ENCODE results near the gene OR2F2.

The OR2F2 gene, protein sequence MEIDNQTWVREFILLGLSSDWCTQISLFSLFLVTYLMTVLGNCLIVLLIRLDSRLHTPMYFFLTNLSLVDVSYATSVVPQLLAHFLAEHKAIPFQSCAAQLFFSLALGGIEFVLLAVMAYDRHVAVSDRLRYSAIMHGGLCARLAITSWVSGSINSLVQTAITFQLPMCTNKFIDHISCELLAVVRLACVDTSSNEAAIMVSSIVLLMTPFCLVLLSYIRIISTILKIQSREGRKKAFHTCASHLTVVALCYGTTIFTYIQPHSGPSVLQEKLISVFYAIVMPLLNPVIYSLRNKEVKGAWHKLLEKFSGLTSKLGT

DNA sequence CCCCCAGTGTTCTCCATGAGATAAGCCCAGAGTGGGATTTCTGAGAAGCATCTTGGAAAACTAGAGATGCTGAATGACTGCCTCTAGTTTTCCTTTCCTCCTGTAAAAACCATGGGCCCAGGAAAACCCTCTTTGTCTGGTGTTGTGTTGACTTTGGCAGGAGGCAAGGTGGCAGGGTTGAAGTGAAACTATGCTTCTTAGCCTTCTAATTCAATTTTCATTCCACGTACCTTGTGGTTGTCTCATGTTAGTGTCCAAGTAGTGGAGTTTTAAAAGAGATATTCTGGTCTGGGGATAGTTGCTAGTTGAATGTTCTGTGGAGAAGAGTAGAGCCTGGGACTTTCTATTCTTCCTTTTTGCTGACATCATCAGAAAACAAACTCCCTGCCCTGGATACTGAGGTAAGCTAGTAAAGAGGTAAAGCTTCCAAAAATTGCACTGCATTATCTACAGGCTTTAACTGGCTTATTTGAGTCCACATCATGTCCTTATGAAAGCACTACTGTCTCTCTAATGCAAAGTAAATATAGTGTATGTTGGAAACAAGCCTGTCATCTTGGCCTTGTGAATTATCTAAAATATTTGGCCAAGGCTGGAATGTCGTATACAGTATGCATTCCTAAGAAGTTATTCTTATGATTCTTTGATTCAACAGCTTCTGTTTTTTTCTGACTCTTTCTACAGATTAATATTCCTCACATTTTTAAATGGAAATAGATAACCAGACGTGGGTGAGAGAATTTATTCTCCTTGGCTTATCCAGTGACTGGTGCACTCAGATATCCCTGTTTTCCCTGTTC, at the start of gene OR2F2:
Gene OR2F2, plus strand, starts transcription at position 708 of the 800 bp plus-strand sequence. Its CDS starts 0 bp downstream, at position 708.
- no peaks in the 10 kb centered on the region for H3K79me2 ChIP-seq (ENCODE audit: low read length)
- TF ChIP-seq CTCF (IDR thresholded peaks at IDR 0.05; ENCODE audit: low read depth, low read length) (no peak), EZH2phosphoT487 (IDR thresholded peaks at IDR 0.05; ENCODE audit: low read depth) (no peak)
- H3K4me3 ChIP-seq (ENCODE audit: low read length): no peak within 1 kb of the TSS
- no peaks in the 10 kb centered on the region for H3K4me1 ChIP-seq (ENCODE audit: low read length)
- no peak within 1 kb of the TSS for H3K27ac ChIP-seq (ENCODE audit: low read length)
- no peaks in the 10 kb centered on the region for H3K9me3 ChIP-seq (ENCODE audit: insufficient read depth, low read length)
- H3K27me3 ChIP-seq (ENCODE audit: low read depth, low read length): no peaks in the 10 kb centered on the region
- no peak within 1 kb of the TSS for H3K9ac ChIP-seq (ENCODE audit: low read length)
- no peaks in the 10 kb centered on the region for H3K36me3 ChIP-seq (replicated peaks; ENCODE audit: low read depth, low read length)
- H2AFZ ChIP-seq (ENCODE audit: low read depth, low read length): no peak within 1 kb of the TSS
- H4K20me1 ChIP-seq (ENCODE audit: insufficient read depth, low read length): no peaks in the 10 kb centered on the region
- H3K4me2 ChIP-seq (ENCODE audit: low read length): no peak within 1 kb of the TSS

GRCh38 chr7:143885951-143886350, 49.1 kb upstream of the OR2F2 start:
- Histone ChIP-seq H2AFZ (ENCODE audit: low read depth, low read length) (no peak overlapping the region), H3K9ac (ENCODE audit: low read length) (peak overlapping the region; percentile 3; the same call in 1 of the 2 replicates), H3K79me2 (ENCODE audit: low read length) (peaks cover 2% of the 10 kb centered on the region; the same call in 1 of the 2 replicates), H3K36me3 (replicated peaks; ENCODE audit: low read depth, low read length) (peaks cover 17% of the 10 kb centered on the region), H3K27me3 (ENCODE audit: low read depth, low read length) (no peaks in the 10 kb centered on the region), H3K27ac (ENCODE audit: low read length) (no peak overlapping the region), H3K9me3 (ENCODE audit: insufficient read depth, low read length) (no peaks in the 10 kb centered on the region), H3K4me3 (ENCODE audit: low read length) (peak overlapping the region; percentile 17), H3K4me1 (ENCODE audit: low read length) (peaks cover 22% of the 10 kb centered on the region), H4K20me1 (ENCODE audit: insufficient read depth, low read length) (0 out of 2 replicates have a peak, but pooled peaks cover 4% of the 10 kb centered on the region), H3K4me2 (ENCODE audit: low read length) (peak overlapping the region; percentile 63)
- no peak for TF ChIP-seq CTCF (IDR thresholded peaks at IDR 0.05; ENCODE audit: low read depth, low read length)
- no peak for TF ChIP-seq EZH2phosphoT487 (IDR thresholded peaks at IDR 0.05; ENCODE audit: low read depth)

DNA sequence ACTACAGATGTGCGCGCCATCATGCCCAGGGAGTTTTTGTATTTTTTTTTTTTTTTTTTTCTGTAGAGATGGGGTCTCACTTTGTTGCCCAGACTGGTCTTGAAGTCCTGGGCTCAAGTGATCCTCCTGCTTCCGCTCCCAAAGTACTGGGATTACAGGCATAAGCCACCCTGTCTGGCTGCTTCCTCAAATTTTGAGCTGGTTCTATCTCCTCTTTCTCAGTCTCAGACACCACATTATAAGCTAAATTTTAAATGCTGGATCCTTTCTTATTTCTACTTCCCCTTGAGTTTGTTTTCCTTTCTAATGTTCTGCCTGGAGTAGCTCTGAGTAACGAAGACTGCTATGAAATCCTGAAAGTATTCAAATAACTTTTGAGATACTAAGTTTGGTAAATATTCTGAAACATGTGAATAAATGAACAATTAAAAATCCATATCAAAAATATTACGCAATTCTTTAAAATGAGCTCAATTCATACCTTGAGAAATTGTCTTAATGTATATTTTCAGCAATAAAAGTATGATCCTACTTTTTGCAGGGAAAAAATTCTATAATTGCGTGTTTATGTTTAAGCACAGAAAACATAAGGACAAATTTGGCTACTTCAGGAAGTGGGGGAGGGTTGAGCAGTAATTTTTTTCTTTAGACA, 48.1 kb upstream of the OR2F2 start:
- Histone ChIP-seq H3K27ac (ENCODE audit: low read length) (no peak overlapping the region), H3K27me3 (ENCODE audit: low read depth, low read length) (no peaks in the 10 kb centered on the region), H3K9ac (ENCODE audit: low read length) (no peak overlapping the region), H3K4me1 (ENCODE audit: low read length) (peaks cover 24% of the 10 kb centered on the region), H4K20me1 (ENCODE audit: insufficient read depth, low read length) (no peaks in the 10 kb centered on the region), H3K9me3 (ENCODE audit: insufficient read depth, low read length) (no peaks in the 10 kb centered on the region), H3K36me3 (replicated peaks; ENCODE audit: low read depth, low read length) (peaks cover 13% of the 10 kb centered on the region), H3K4me3 (ENCODE audit: low read length) (no peak overlapping the region), H3K79me2 (ENCODE audit: low read length) (peaks cover 2% of the 10 kb centered on the region; the same call in 1 of the 2 replicates), H2AFZ (ENCODE audit: low read depth, low read length) (no peak overlapping the region), H3K4me2 (ENCODE audit: low read length) (0 out of 2 replicates have a peak overlapping the region, but pooled peaks have one; percentile 63)
- TF ChIP-seq CTCF (IDR thresholded peaks at IDR 0.05; ENCODE audit: low read depth, low read length): no peak
- no peak for TF ChIP-seq EZH2phosphoT487 (IDR thresholded peaks at IDR 0.05; ENCODE audit: low read depth)
